ENCODE measurements around the gene SVIL.

GRCh38 chr10:29495366-29495765 is 139.4 kb downstream of the SVIL start:
- TF ChIP-seq POLR2A (IDR thresholded peaks at IDR 0.05) (no peak), CTCF (IDR thresholded peaks at IDR 0.05 in 4 of 5, conservative IDR thresholded peaks at IDR 0.05 in 1 of 5) (no peak)
